ENCODE results near the gene SETBP1.

Gene SETBP1

GRCh38 chr18:44996261-44996660 is 315.6 kb downstream of the SETBP1 start:
- DNase-seq: peak; percentile 88

GRCh38 chr18:44997174-44997573 is 316.5 kb downstream of the SETBP1 start:
- no peak for DNase-seq

- no peak for DNase-seq
Measured at GRCh38 chr18:44998360-44998759, 317.7 kb downstream of the SETBP1 start.

- no peak for DNase-seq
Measured at GRCh38 chr18:45004546-45005080, 323.9 kb downstream of the SETBP1 start.

GRCh38 chr18:45006934-45007333 is 326.2 kb downstream of the SETBP1 start:
- no peak for DNase-seq

- no peak for DNase-seq
Measured at GRCh38 chr18:45007531-45007930, 326.8 kb downstream of the SETBP1 start.

GRCh38 chr18:45008694-45009413 is 328.2 kb downstream of the SETBP1 start:
- DNase-seq: no peak

- no peak for DNase-seq
Measured at GRCh38 chr18:45009756-45010155, 329.1 kb downstream of the SETBP1 start.

- DNase-seq: no peak
Measured at GRCh38 chr18:45012286-45012685, 331.6 kb downstream of the SETBP1 start.

- DNase-seq: no peak
Measured at GRCh38 chr18:45014047-45014501, 333.4 kb downstream of the SETBP1 start.

- no peak for DNase-seq
Measured at GRCh38 chr18:45015788-45016128, 335.1 kb downstream of the SETBP1 start.

- no peak for DNase-seq
Measured at GRCh38 chr18:45019469-45019868, 338.8 kb downstream of the SETBP1 start.

- no peak for DNase-seq
Measured at GRCh38 chr18:45023519-45023918, 342.8 kb downstream of the SETBP1 start.

- peak; percentile 21 for DNase-seq
Measured at GRCh38 chr18:45024357-45025088, 343.8 kb downstream of the SETBP1 start.

GRCh38 chr18:45025089-45025450 is 344.4 kb downstream of the SETBP1 start:
- no peak for DNase-seq

- no peak for DNase-seq
Measured at GRCh38 chr18:45026162-45026561, 345.5 kb downstream of the SETBP1 start.

GRCh38 chr18:45034179-45034578 is 353.5 kb downstream of the SETBP1 start:
- DNase-seq: no peak

- no peak for DNase-seq
Measured at GRCh38 chr18:45037618-45038017, 356.9 kb downstream of the SETBP1 start.

GRCh38 chr18:45039376-45039775 is 358.7 kb downstream of the SETBP1 start:
- DNase-seq: no peak

GRCh38 chr18:45040879-45041278 is 360.2 kb downstream of the SETBP1 start:
- DNase-seq: no peak

- no peak for DNase-seq
Measured at GRCh38 chr18:45044787-45045186, 364.1 kb downstream of the SETBP1 start.

GRCh38 chr18:45046228-45046627 is 365.5 kb downstream of the SETBP1 start:
- DNase-seq: no peak

- DNase-seq: no peak
Measured at GRCh38 chr18:45046961-45047360, 366.3 kb downstream of the SETBP1 start.

GRCh38 chr18:45049578-45050319 is 369.1 kb downstream of the SETBP1 start:
- DNase-seq: no peak

Measured in MV-4-11 (cell line).